WTC11 (cell line): ENCODE results near the gene SLIT3. TPM values are rescaled to one million over a fixed set of nuclear protein-coding genes. Genes with fewer than 3 reads are reported as not detected.

Source experiments
- ATAC-seq: fragments of 200-7000 bp; cut with Tn5 transposase; 2 replicates; pipeline ENCODE4 v1.10.0; 2021; ENCODE audit warnings: mild to moderate bottlenecking, moderate library complexity
- CTCF ChIA-PET: fragments of 300-600 bp; sonication (Branson Sonifier 250); formaldehyde crosslinking; loops from one replicate; lab custom pipeline; 2021; ENCODE audit warnings: antibody characterized with exemption; lab: Charles Lee
- POLR2A ChIA-PET: fragments of 350-600 bp; sonication (Branson Sonifier 250); formaldehyde crosslinking; loops from one replicate; lab custom pipeline; 2021; ENCODE audit warnings: antibody characterized with exemption; lab: Charles Lee
- DNase-seq: peaks from one replicate; pipeline ENCODE4 v3.0.0; 2021; ENCODE audit warnings: low spot score
- H3K27ac Mint-ChIP-seq: 2 replicates; pipeline ENCODE4 v1.8.0; 2021; ENCODE audit warnings: mixed read lengths
- H3K27me3 Mint-ChIP-seq: 2 replicates; pipeline ENCODE4 v1.8.0; 2021; ENCODE audit warnings: low read depth, mild to moderate bottlenecking, moderate library complexity, mixed read lengths
- H3K36me3 Mint-ChIP-seq: 2 replicates; pipeline ENCODE4 v1.8.0; 2021; ENCODE audit warnings: mixed read lengths
- H3K4me1 Mint-ChIP-seq: 2 replicates; pipeline ENCODE4 v1.8.0; 2022; ENCODE audit warnings: mixed read lengths
- H3K4me3 Mint-ChIP-seq: 2 replicates; pipeline ENCODE4 v1.8.0; 2021; ENCODE audit warnings: mild to moderate bottlenecking, moderate library complexity, mixed read lengths
- H3K9me3 Mint-ChIP-seq: 2 replicates; pipeline ENCODE4 v1.8.0; 2021; ENCODE audit warnings: mixed read lengths
- AR ChIP-seq: fragments of 250-450 bp; sonication (Bioruptor Pico); IDR thresholded peaks from 2 replicates; pipeline ENCODE4 v1.9.0; 2021; ENCODE audit warnings: mild to moderate bottlenecking
- CTCF ChIP-seq: fragments of 200-600 bp; IDR thresholded peaks from 2 replicates; pipeline ENCODE4 v1.8.0; 2022; ENCODE audit warnings: antibody characterized with exemption
- ELF4 ChIP-seq: sonication (generic); formaldehyde crosslinking; IDR thresholded peaks from 2 replicates; pipeline ENCODE4 v1.8.1; 2022; ENCODE audit warnings: low read depth, mild to moderate bottlenecking, moderate library complexity, missing genetic modification reagents
- EMX1 ChIP-seq: fragments of 250-450 bp; sonication (Bioruptor Pico); IDR thresholded peaks from 2 replicates; pipeline ENCODE4 v1.8.0; 2021; ENCODE audit warnings: mild to moderate bottlenecking
- FOXK1 ChIP-seq: sonication (generic); formaldehyde crosslinking; IDR thresholded peaks from 2 replicates; pipeline ENCODE4 v1.8.0; 2022; ENCODE audit warnings: mild to moderate bottlenecking, moderate library complexity, missing genetic modification reagents
- FOXP4 ChIP-seq: sonication (generic); formaldehyde crosslinking; IDR thresholded peaks from 2 replicates; pipeline ENCODE4 v1.8.0; 2022; ENCODE audit warnings: mild to moderate bottlenecking, missing genetic modification reagents
- MXD4 ChIP-seq: fragments of 250-450 bp; sonication (Bioruptor Pico); IDR thresholded peaks from 2 replicates; pipeline ENCODE4 v1.8.0; 2021; ENCODE audit warnings: mild to moderate bottlenecking, moderate library complexity, borderline replicate concordance
- MYBL2 ChIP-seq: sonication (generic); formaldehyde crosslinking; IDR thresholded peaks from 2 replicates; pipeline ENCODE4 v1.8.1; 2023; ENCODE audit warnings: mild to moderate bottlenecking, moderate library complexity, missing genetic modification reagents
- OVOL2 ChIP-seq: fragments of 250-450 bp; sonication (Bioruptor Pico); IDR thresholded peaks from 2 replicates; pipeline ENCODE4 v1.9.0; 2021; ENCODE audit warnings: mild to moderate bottlenecking, borderline replicate concordance
- RELA ChIP-seq: sonication (generic); formaldehyde crosslinking; IDR thresholded peaks from 2 replicates; pipeline ENCODE4 v1.8.1; 2022; ENCODE audit warnings: missing genetic modification reagents, mild to moderate bottlenecking, borderline replicate concordance
- TEAD1 ChIP-seq: sonication (generic); formaldehyde crosslinking; IDR thresholded peaks from 2 replicates; pipeline ENCODE4 v1.8.0; 2022; ENCODE audit warnings: mild to moderate bottlenecking, missing genetic modification reagents
- ZBTB43 ChIP-seq: sonication (generic); formaldehyde crosslinking; IDR thresholded peaks from 2 replicates; pipeline ENCODE4 v1.8.1; 2023; ENCODE audit warnings: mild to moderate bottlenecking, missing genetic modification reagents
- ZNF219 ChIP-seq: sonication (generic); formaldehyde crosslinking; IDR thresholded peaks from 2 replicates; pipeline ENCODE4 v1.8.0; 2023; ENCODE audit warnings: missing genetic modification reagents, mild to moderate bottlenecking, borderline replicate concordance
- ZNF263 ChIP-seq: sonication (generic); formaldehyde crosslinking; IDR thresholded peaks from 2 replicates; pipeline ENCODE4 v1.8.1; 2022; ENCODE audit warnings: low read depth, mild to moderate bottlenecking, moderate library complexity, missing genetic modification reagents
- ZNF396 ChIP-seq: fragments of 250-450 bp; sonication (Bioruptor Pico); IDR thresholded peaks from 2 replicates; pipeline ENCODE4 v1.8.0; 2021; ENCODE audit warnings: mild to moderate bottlenecking, moderate library complexity, borderline replicate concordance
- ZNF416 ChIP-seq: fragments of 250-450 bp; sonication (Bioruptor Pico); IDR thresholded peaks from 2 replicates; pipeline ENCODE4 v1.9.0; 2021; ENCODE audit warnings: mild to moderate bottlenecking, inconsistent platforms
- total RNA-seq: library from RNA; stranded (reverse); gene quantifications from 3 replicates; pipeline ENCODE4 v1.2.3, GENCODE V29; 2021
- TF ChIP-seq, protein P1 (sequence below): sonication (generic); formaldehyde crosslinking; IDR thresholded peaks from 2 replicates; pipeline ENCODE4 v1.8.1; 2022; ENCODE audit warnings: low read depth, missing genetic modification reagents, borderline replicate concordance
- TF ChIP-seq, protein P2 (sequence below): sonication (generic); formaldehyde crosslinking; IDR thresholded peaks from 2 replicates; pipeline ENCODE4 v1.8.1; 2022; ENCODE audit warnings: low read depth, mild to moderate bottlenecking, moderate library complexity, missing genetic modification reagents, borderline replicate concordance
- TF ChIP-seq, protein P3 (sequence below): sonication (generic); formaldehyde crosslinking; IDR thresholded peaks from 2 replicates; pipeline ENCODE4 v1.8.0; 2023; ENCODE audit warnings: mild to moderate bottlenecking, missing genetic modification reagents

SLIT3 gene
- total RNA-seq, 1 experiment from 2014 or later: 1.9 TPM

- TF ChIP-seq ZNF219 (CRISPR knock-in tag): no peak
- no peak for TF ChIP-seq ZNF416 (CRISPR knock-in tag)
- no peak for TF ChIP-seq AR (CRISPR knock-in tag)
These were observed 287.7 kb downstream of the SLIT3 start (continued) for GRCh38 chr5:169013208-169013728.

DNA sequence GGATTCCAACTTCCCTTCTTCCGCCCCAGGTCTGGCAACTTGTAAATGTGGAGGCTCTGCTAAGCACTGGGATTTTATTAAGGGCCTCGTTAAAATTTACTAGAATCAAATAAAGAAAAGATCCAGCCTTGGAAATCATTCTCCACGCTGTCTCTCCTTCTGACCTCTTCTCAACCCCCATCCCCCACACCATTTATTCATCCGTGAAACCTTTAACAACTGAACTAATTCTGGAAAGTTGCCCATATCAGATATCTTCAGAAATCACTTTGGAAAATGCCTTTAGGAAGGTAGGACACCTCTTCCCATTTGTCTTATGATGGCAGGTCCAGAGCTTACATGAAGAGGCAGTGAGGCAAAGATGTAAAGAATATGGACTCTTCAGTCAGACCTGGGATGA is 288.5 kb downstream of the SLIT3 start:
- DNase-seq (no peak), ATAC-seq (no peak)
- Mint-ChIP-seq H3K36me3 (no peaks in the 10 kb centered on the region), H3K4me1 (peaks cover 32% of the 10 kb centered on the region), H3K27ac (no peak overlapping the region), H3K9me3 (no peaks in the 10 kb centered on the region), H3K27me3 (no peaks in the 10 kb centered on the region), H3K4me3 (no peak overlapping the region)
- CTCF ChIA-PET: interaction anchor here (1.9 kb wide), 2 partner anchors 25 to 77 kb away, joined by 5 to 9 read pairs; no protein-coding TSS in a partner anchor
- POLR2A ChIA-PET: interaction anchor here (0.6 kb wide), 1 partner anchor 16 kb away, joined by 3 read pairs; no protein-coding TSS in a partner anchor
- TF ChIP-seq ZNF416 (CRISPR knock-in tag): no peak
- no peak for TF ChIP-seq FOXK1 (CRISPR knock-in tag)
- no peak for TF ChIP-seq EMX1 (CRISPR knock-in tag)
- TF ChIP-seq, protein P1, sequence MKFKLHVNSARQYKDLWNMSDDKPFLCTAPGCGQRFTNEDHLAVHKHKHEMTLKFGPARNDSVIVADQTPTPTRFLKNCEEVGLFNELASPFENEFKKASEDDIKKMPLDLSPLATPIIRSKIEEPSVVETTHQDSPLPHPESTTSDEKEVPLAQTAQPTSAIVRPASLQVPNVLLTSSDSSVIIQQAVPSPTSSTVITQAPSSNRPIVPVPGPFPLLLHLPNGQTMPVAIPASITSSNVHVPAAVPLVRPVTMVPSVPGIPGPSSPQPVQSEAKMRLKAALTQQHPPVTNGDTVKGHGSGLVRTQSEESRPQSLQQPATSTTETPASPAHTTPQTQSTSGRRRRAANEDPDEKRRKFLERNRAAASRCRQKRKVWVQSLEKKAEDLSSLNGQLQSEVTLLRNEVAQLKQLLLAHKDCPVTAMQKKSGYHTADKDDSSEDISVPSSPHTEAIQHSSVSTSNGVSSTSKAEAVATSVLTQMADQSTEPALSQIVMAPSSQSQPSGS (CRISPR knock-in tag): no peak
- TF ChIP-seq ZNF263 (CRISPR knock-in tag): no peak
- TF ChIP-seq RELA (CRISPR knock-in tag): no peak
- no peak for TF ChIP-seq MYBL2 (CRISPR knock-in tag)
- no peak for TF ChIP-seq ZBTB43
- no peak for TF ChIP-seq MXD4 (CRISPR knock-in tag)
- TF ChIP-seq OVOL2 (CRISPR knock-in tag): no peak
- no peak for TF ChIP-seq CTCF
- no peak for TF ChIP-seq TEAD1 (CRISPR knock-in tag)
- TF ChIP-seq FOXP4: no peak
- TF ChIP-seq ELF4 (CRISPR knock-in tag): no peak
- TF ChIP-seq ZNF396 (CRISPR knock-in tag): no peak
- TF ChIP-seq, protein P2, sequence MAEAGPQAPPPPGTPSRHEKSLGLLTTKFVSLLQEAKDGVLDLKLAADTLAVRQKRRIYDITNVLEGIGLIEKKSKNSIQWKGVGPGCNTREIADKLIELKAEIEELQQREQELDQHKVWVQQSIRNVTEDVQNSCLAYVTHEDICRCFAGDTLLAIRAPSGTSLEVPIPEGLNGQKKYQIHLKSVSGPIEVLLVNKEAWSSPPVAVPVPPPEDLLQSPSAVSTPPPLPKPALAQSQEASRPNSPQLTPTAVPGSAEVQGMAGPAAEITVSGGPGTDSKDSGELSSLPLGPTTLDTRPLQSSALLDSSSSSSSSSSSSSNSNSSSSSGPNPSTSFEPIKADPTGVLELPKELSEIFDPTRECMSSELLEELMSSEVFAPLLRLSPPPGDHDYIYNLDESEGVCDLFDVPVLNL (CRISPR knock-in tag): no peak
- TF ChIP-seq, protein P3, sequence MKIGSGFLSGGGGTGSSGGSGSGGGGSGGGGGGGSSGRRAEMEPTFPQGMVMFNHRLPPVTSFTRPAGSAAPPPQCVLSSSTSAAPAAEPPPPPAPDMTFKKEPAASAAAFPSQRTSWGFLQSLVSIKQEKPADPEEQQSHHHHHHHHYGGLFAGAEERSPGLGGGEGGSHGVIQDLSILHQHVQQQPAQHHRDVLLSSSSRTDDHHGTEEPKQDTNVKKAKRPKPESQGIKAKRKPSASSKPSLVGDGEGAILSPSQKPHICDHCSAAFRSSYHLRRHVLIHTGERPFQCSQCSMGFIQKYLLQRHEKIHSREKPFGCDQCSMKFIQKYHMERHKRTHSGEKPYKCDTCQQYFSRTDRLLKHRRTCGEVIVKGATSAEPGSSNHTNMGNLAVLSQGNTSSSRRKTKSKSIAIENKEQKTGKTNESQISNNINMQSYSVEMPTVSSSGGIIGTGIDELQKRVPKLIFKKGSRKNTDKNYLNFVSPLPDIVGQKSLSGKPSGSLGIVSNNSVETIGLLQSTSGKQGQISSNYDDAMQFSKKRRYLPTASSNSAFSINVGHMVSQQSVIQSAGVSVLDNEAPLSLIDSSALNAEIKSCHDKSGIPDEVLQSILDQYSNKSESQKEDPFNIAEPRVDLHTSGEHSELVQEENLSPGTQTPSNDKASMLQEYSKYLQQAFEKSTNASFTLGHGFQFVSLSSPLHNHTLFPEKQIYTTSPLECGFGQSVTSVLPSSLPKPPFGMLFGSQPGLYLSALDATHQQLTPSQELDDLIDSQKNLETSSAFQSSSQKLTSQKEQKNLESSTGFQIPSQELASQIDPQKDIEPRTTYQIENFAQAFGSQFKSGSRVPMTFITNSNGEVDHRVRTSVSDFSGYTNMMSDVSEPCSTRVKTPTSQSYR (CRISPR knock-in tag): no peak
